HepG2 (cell line): ENCODE measurements around the gene PSD4. TPM values are rescaled to one million over a fixed set of nuclear protein-coding genes. Genes with fewer than 3 reads are reported as not detected.

Experiments
- ARNT2 ChIP-seq: sonication (generic); formaldehyde crosslinking; IDR thresholded peaks from 2 replicates; pipeline ENCODE4 v1.8.0; 2022; ENCODE audit warnings: mild to moderate bottlenecking, low read depth, missing genetic modification reagents, moderate library complexity
- CEBPB ChIP-seq: IDR thresholded peaks from 2 replicates; pipeline ENCODE4 v1.6.1; 2011; ENCODE audit warnings: low read depth, low read length, improper control_type of control experiment, borderline replicate concordance
- DNMT1 ChIP-seq: sonication (generic); formaldehyde crosslinking; IDR thresholded peaks from 2 replicates; pipeline ENCODE4 v1.5.1; 2020; ENCODE audit warnings: mild to moderate bottlenecking, missing genetic modification reagents
- FIP1L1 ChIP-seq: fragments of 200-400 bp; formaldehyde crosslinking; IDR thresholded peaks from 2 replicates; pipeline ENCODE4 v1.6.1; 2018; ENCODE audit warnings: low read depth, mild to moderate bottlenecking, low read length, moderate library complexity, borderline replicate concordance; ENCODE audit not compliant: insufficient read depth
- GFI1 ChIP-seq: sonication (generic); formaldehyde crosslinking; IDR thresholded peaks from 2 replicates; pipeline ENCODE4 v1.5.0; 2020; ENCODE audit warnings: missing genetic modification reagents, mild to moderate bottlenecking, borderline replicate concordance
- MBD4 ChIP-seq: IDR thresholded peaks from 2 replicates; pipeline ENCODE4 v1.6.1; 2012; ENCODE audit warnings: low read length, inconsistent platforms, borderline replicate concordance
- ZBTB8A ChIP-seq: sonication (generic); formaldehyde crosslinking; IDR thresholded peaks from 2 replicates; pipeline ENCODE4 v1.4.0; 2020; ENCODE audit warnings: mild to moderate bottlenecking, low read depth, missing genetic modification reagents, borderline replicate concordance
- ZFP36L1 ChIP-seq: sonication (generic); formaldehyde crosslinking; IDR thresholded peaks from 2 replicates; pipeline ENCODE4 v1.8.0; 2022; ENCODE audit warnings: mild to moderate bottlenecking, missing genetic modification reagents, moderate library complexity
- ZKSCAN1 ChIP-seq: fragments of 150-350 bp; IDR thresholded peaks from 2 replicates; pipeline ENCODE4 v1.6.1; 2014; ENCODE audit warnings: low read length
- ZNF30 ChIP-seq: sonication (generic); formaldehyde crosslinking; IDR thresholded peaks from 2 replicates; pipeline ENCODE4 v1.5.0; 2020; ENCODE audit warnings: mild to moderate bottlenecking, missing genetic modification reagents
- ZNF326 ChIP-seq: sonication (generic); formaldehyde crosslinking; IDR thresholded peaks from 2 replicates; pipeline ENCODE4 v1.4.0; 2020; ENCODE audit warnings: missing genetic modification reagents, borderline replicate concordance
- ZNF430 ChIP-seq: sonication (generic); formaldehyde crosslinking; IDR thresholded peaks from 2 replicates; pipeline ENCODE4 v1.9.0; 2021; ENCODE audit warnings: mild to moderate bottlenecking, missing genetic modification reagents
- ZNF549 ChIP-seq: sonication (generic); formaldehyde crosslinking; IDR thresholded peaks from 2 replicates; pipeline ENCODE4 v1.5.0; 2020; ENCODE audit warnings: missing genetic modification reagents
- ZNF7 ChIP-seq: IDR thresholded peaks from 2 replicates; pipeline ENCODE4 v1.6.1; 2016; ENCODE audit warnings: missing biosample characterization, missing genetic modification reagents
- ZSCAN21 ChIP-seq: sonication (generic); formaldehyde crosslinking; IDR thresholded peaks from 2 replicates; pipeline ENCODE4 v1.8.0; 2022; ENCODE audit warnings: mild to moderate bottlenecking, missing genetic modification reagents, moderate library complexity, borderline replicate concordance
- polyA plus RNA-seq, 8 experiments: library from polyadenylated mRNA; depleted of rRNA in 3 of 8; stranded (reverse) in 7 of 8; unstranded in 1 of 8; fragments of >200 nt; fragmentation: Illumina TruSeq in 4 of 8; extraction: Trizol in 4 of 8; gene quantifications; 2 replicates each; pipeline versions ENCODE4 v1.2.1 to v1.2.3, GENCODE V29; 2011 to 2016; ENCODE audit warnings: low read depth in 4 of 8, missing spikeins in 1 of 8, mixed read lengths in 1 of 8; ENCODE audit not compliant: insufficient read depth in 1 of 8
- total RNA-seq, 5 experiments: library from RNA; depleted of rRNA; stranded (reverse); fragments of >200 nt; fragmentation: Illumina TruSeq; extraction: Trizol; gene quantifications; 2 replicates each; pipeline ENCODE4 v1.2.3, GENCODE V29; 2016; ENCODE audit warnings: low read depth in 1 of 5
- TF ChIP-seq, protein P1 (sequence below): sonication (generic); formaldehyde crosslinking; IDR thresholded peaks from 2 replicates; pipeline ENCODE4 v1.8.1; 2023; ENCODE audit warnings: mild to moderate bottlenecking, moderate library complexity, missing genetic modification reagents
- TF ChIP-seq, protein P2 (sequence below): IDR thresholded peaks from 2 replicates; pipeline ENCODE4 v1.6.1; 2016; ENCODE audit warnings: mild to moderate bottlenecking, missing biosample characterization, missing genetic modification reagents
- TF ChIP-seq, protein P3 (sequence below): IDR thresholded peaks from 2 replicates; pipeline ENCODE4 v1.6.1; 2016; ENCODE audit warnings: low read depth, borderline replicate concordance
- TF ChIP-seq, protein P4 (sequence below): sonication (generic); formaldehyde crosslinking; IDR thresholded peaks from 2 replicates; pipeline ENCODE4 v1.9.0; 2022; ENCODE audit warnings: missing genetic modification reagents, mild to moderate bottlenecking, borderline replicate concordance
- TF ChIP-seq, protein P5 (sequence below): IDR thresholded peaks from 2 replicates; pipeline ENCODE4 v1.6.1; 2016; ENCODE audit warnings: missing compliant biosample characterization, missing genetic modification reagents, borderline replicate concordance
- TF ChIP-seq, protein P6 (sequence below): sonication (generic); formaldehyde crosslinking; IDR thresholded peaks from 2 replicates; pipeline ENCODE4 v1.5.1; 2020; ENCODE audit warnings: missing genetic modification reagents, mild to moderate bottlenecking, borderline replicate concordance
- TF ChIP-seq, protein P7 (sequence below): sonication (generic); formaldehyde crosslinking; conservative IDR thresholded peaks from 2 replicates; pipeline ENCODE4 v1.5.0; 2020; ENCODE audit warnings: missing genetic modification reagents

PSD4 gene
- total and polyA plus RNA-seq, 2 of the 13 experiments (the other 11 are each of a cell fraction or from before 2014, with no cell fraction given), result 5.8 to 9.4 TPM

DNA sequence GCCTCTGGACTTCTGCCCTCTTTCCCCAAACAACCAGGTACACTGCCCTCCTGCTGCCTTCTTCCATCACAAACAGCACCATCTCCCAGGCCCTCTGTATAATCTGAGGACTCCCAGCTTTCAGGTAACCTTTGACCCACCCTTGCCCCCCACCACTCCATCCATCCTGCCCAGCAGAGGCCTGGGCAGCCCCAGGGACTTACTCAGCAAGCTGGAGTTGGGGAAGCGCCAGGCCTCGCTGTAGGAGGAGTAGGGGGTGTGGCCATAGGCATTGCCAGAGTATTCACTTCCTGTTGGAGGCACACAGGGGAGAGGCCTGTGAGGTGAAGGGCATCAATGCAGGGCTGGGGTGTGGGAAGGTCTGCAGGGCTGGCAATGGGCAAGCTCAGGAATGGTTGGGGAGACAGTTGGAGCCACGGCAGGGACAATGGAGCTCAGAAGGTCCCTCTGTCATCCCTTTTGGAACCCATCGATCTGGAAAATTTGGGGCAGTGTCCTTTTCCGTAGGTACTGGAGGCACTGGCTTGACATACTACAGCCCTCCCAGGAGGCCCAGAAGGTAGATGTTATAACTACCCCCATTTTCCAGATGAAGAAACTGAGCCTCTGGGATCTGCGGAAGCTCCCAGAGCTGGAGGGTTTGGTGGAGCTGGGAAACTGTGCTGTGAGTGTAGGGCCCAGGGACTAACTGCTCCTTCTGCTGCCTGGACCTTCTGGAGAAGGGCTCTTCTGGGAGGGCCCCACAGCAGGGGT, 46.3 kb downstream of the PSD4 start (continued):
- TF ChIP-seq, protein P1, sequence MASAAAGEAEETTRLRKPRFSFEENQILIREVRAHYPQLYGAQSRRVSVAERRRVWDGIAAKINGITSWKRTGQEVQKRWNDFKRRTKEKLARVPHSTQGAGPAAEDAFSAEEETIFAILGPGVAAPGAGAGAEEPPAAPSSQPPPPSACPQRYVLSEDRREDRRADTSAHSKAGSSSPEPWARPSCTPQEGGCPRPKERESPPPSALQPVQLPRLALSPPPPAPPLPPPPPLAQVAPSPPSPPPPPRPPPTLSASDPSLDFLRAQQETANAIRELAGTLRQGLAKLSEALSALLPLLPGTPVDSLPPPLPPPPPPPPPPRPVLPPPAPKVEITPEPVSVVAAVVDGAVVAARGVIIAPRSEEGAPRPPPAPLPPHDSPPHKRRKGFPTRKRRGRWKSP (CRISPR knock-in tag), result no peak
- TF ChIP-seq ZNF549 (CRISPR knock-in tag) (no peak), ZFP36L1 (no peak), ZKSCAN1 (no peak), DNMT1 (CRISPR knock-in tag) (no peak), FIP1L1 (peak; percentile 31; the same call in 1 of the 2 replicates), CEBPB (no peak), ZSCAN21 (CRISPR knock-in tag) (peak; percentile 74; the same call in 1 of the 2 replicates), ZNF30 (CRISPR knock-in tag) (no peak), ZNF430 (no peak), ZNF7 (CRISPR knock-in tag) (no peak), ARNT2 (CRISPR knock-in tag) (no peak), ZNF326 (CRISPR knock-in tag) (no peak), GFI1 (CRISPR knock-in tag) (no peak), MBD4 (no peak), ZBTB8A (no peak)
- TF ChIP-seq, protein P2, sequence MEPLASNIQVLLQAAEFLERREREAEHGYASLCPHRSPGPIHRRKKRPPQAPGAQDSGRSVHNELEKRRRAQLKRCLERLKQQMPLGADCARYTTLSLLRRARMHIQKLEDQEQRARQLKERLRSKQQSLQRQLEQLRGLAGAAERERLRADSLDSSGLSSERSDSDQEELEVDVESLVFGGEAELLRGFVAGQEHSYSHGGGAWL (CRISPR knock-in tag), result no peak
- TF ChIP-seq, protein P3, sequence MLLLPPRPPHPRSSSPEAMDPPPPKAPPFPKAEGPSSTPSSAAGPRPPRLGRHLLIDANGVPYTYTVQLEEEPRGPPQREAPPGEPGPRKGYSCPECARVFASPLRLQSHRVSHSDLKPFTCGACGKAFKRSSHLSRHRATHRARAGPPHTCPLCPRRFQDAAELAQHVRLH (CRISPR knock-in tag), result no peak; the same call in 1 of the 2 replicates
- TF ChIP-seq, protein P4, sequence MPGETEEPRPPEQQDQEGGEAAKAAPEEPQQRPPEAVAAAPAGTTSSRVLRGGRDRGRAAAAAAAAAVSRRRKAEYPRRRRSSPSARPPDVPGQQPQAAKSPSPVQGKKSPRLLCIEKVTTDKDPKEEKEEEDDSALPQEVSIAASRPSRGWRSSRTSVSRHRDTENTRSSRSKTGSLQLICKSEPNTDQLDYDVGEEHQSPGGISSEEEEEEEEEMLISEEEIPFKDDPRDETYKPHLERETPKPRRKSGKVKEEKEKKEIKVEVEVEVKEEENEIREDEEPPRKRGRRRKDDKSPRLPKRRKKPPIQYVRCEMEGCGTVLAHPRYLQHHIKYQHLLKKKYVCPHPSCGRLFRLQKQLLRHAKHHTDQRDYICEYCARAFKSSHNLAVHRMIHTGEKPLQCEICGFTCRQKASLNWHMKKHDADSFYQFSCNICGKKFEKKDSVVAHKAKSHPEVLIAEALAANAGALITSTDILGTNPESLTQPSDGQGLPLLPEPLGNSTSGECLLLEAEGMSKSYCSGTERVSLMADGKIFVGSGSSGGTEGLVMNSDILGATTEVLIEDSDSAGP (CRISPR knock-in tag), result peak; percentile 60; the same call in 1 of the 2 replicates
- TF ChIP-seq, protein P5, sequence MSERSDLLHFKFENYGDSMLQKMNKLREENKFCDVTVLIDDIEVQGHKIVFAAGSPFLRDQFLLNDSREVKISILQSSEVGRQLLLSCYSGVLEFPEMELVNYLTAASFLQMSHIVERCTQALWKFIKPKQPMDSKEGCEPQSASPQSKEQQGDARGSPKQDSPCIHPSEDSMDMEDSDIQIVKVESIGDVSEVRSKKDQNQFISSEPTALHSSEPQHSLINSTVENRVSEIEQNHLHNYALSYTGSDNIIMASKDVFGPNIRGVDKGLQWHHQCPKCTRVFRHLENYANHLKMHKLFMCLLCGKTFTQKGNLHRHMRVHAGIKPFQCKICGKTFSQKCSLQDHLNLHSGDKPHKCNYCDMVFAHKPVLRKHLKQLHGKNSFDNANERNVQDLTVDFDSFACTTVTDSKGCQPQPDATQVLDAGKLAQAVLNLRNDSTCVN (CRISPR knock-in tag), result peak; percentile 68
- TF ChIP-seq, protein P6, sequence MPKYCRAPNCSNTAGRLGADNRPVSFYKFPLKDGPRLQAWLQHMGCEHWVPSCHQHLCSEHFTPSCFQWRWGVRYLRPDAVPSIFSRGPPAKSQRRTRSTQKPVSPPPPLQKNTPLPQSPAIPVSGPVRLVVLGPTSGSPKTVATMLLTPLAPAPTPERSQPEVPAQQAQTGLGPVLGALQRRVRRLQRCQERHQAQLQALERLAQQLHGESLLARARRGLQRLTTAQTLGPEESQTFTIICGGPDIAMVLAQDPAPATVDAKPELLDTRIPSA (CRISPR knock-in tag), result no peak
- TF ChIP-seq, protein P7, sequence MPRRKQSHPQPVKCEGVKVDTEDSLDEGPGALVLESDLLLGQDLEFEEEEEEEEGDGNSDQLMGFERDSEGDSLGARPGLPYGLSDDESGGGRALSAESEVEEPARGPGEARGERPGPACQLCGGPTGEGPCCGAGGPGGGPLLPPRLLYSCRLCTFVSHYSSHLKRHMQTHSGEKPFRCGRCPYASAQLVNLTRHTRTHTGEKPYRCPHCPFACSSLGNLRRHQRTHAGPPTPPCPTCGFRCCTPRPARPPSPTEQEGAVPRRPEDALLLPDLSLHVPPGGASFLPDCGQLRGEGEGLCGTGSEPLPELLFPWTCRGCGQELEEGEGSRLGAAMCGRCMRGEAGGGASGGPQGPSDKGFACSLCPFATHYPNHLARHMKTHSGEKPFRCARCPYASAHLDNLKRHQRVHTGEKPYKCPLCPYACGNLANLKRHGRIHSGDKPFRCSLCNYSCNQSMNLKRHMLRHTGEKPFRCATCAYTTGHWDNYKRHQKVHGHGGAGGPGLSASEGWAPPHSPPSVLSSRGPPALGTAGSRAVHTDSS (CRISPR knock-in tag), result no peak
